Ramos (cell line): ENCODE results near the gene TMA16.
"Not testable (repeated sequence)": the region's sequence is repeated elsewhere in the genome, so short reads cannot be mapped to it uniquely, and the experiment has no call there.

Experiments
- in situ Hi-C: fragments of 300-500 bp; cut with MboI; formaldehyde crosslinking; loops from one replicate; pipeline ENCODE4 v1.14.3; 2022; ENCODE audit warnings: low sequenced_read_pairs; ENCODE audit not compliant: unreplicated experiment

TMA16 gene

GRCh38 chr4:163494360-163495241 is at the start of gene TMA16:
TSS of gene TMA16 (plus strand) at chr4:163494690. CDS start at chr4:163494802, 112 bp downstream.
- in situ Hi-C loops = no loop called here

GRCh38 chr4:163447023-163447422 is 47.5 kb upstream of the TMA16 start:
- in situ Hi-C loops = not testable (repeated sequence)

- in situ Hi-C loops = no loop called here
Observed at GRCh38 chr4:163447481-163447880, 47.0 kb upstream of the TMA16 start.

GRCh38 chr4:163448540-163449203 is 45.8 kb upstream of the TMA16 start:
- in situ Hi-C loops = no loop called here

- in situ Hi-C loops = no loop called here
Observed at GRCh38 chr4:163462556-163462955, 31.9 kb upstream of the TMA16 start.

- in situ Hi-C loops = no loop called here
Observed at GRCh38 chr4:163467082-163467770, 27.3 kb upstream of the TMA16 start.

- in situ Hi-C loops = no loop called here
Observed at GRCh38 chr4:163470391-163470790, 24.1 kb upstream of the TMA16 start.

- in situ Hi-C loops = no loop called here
Observed at GRCh38 chr4:163473130-163473529, 21.4 kb upstream of the TMA16 start.

GRCh38 chr4:163473576-163473975 is 20.9 kb upstream of the TMA16 start, which contains the start of gene TKTL2:
TSS of gene TKTL2 (minus strand) at chr4:163473754. CDS start at chr4:163473734, 20 bp downstream.
- in situ Hi-C loops = no loop called here

GRCh38 chr4:163474027-163474426 is 20.5 kb upstream of the TMA16 start:
- in situ Hi-C loops = no loop called here

- in situ Hi-C loops = no loop called here
Observed at GRCh38 chr4:163476761-163477438, 17.6 kb upstream of the TMA16 start.

- in situ Hi-C loops = loop anchor here (5.0 to 10.0 kb wide), 2 partner anchors 65 to 263 kb away; no protein-coding TSS in a partner anchor
Observed at GRCh38 chr4:163482190-163482589, 12.3 kb upstream of the TMA16 start.

- in situ Hi-C loops = loop anchor here (5.0 to 10.0 kb wide), 2 partner anchors 62 to 260 kb away; no protein-coding TSS in a partner anchor
Observed at GRCh38 chr4:163484906-163485305, 9.6 kb upstream of the TMA16 start.

- in situ Hi-C loops = loop anchor here (10.0 kb wide), 1 partner anchor 259 kb away; no protein-coding TSS in a partner anchor
Observed at GRCh38 chr4:163485589-163485988, 8.9 kb upstream of the TMA16 start.

- in situ Hi-C loops = loop anchor here (10.0 kb wide), 1 partner anchor 258 kb away; no protein-coding TSS in a partner anchor
Observed at GRCh38 chr4:163486321-163486720, 8.2 kb upstream of the TMA16 start.

- in situ Hi-C loops = loop anchor here (10.0 kb wide), 1 partner anchor 255 kb away; no protein-coding TSS in a partner anchor
Observed at GRCh38 chr4:163489929-163490328, 4.6 kb upstream of the TMA16 start.

- in situ Hi-C loops = no loop called here
Observed at GRCh38 chr4:163492951-163493504, 1.5 kb upstream of the TMA16 start.

- in situ Hi-C loops = no loop called here
Observed at GRCh38 chr4:163493643-163494359, 689 bp upstream of the TMA16 start.

- in situ Hi-C loops = no loop called here
Observed at GRCh38 chr4:163495900-163496299, 1.4 kb downstream of the TMA16 start.
